ENCODE data around the gene GET4.

- TF ChIP-seq ZNF354C (tag by site-specific recombination; IDR thresholded peaks at IDR 0.05; ENCODE audit: borderline replicate concordance, low read depth), result no peak
- no peak for TF ChIP-seq CTCF (tag by site-specific recombination; IDR thresholded peaks at IDR 0.05)
- TF ChIP-seq PRDM1 (tag by site-specific recombination; IDR thresholded peaks at IDR 0.05), result no peak
- no peak for TF ChIP-seq HOXD13 (CRISPR knock-in tag; IDR thresholded peaks at IDR 0.05; ENCODE audit: borderline replicate concordance)
- TF ChIP-seq ZBTB49 (tag by site-specific recombination; IDR thresholded peaks at IDR 0.05; ENCODE audit: low read depth), result no peak
- TF ChIP-seq ZNF48 (tag by site-specific recombination; IDR thresholded peaks at IDR 0.05), result no peak
- TF ChIP-seq ZNF274 (IDR thresholded peaks at IDR 0.05; ENCODE audit: low read length), result no peak
- no peak for TF ChIP-seq ZNF274 (tag by site-specific recombination; IDR thresholded peaks at IDR 0.05; ENCODE audit: borderline replicate concordance)
Measured at GRCh38 chr7:890868-891267, 14.5 kb downstream of the GET4 start.
